OCI-LY7 (cell line): ENCODE data around the gene NDUFS6.

ENCODE experiments used
- CTCF ChIP-seq: fragments of 200-600 bp; sonication (generic); conservative IDR thresholded peaks from 2 replicates; pipeline ENCODE4 v1.5.1; 2014; ENCODE audit warnings: mild to moderate bottlenecking, antibody characterized with exemption, low read length, moderate library complexity, mixed read lengths
- EZH2phosphoT487 ChIP-seq: fragments of 200-600 bp; sonication (generic); IDR thresholded peaks from 2 replicates; pipeline ENCODE4 v1.6.1; 2018; ENCODE audit warnings: low read depth, borderline replicate concordance, mild to moderate bottlenecking, mixed run types, antibody characterized with exemption, low read length, moderate library complexity, mixed read lengths

DNA sequence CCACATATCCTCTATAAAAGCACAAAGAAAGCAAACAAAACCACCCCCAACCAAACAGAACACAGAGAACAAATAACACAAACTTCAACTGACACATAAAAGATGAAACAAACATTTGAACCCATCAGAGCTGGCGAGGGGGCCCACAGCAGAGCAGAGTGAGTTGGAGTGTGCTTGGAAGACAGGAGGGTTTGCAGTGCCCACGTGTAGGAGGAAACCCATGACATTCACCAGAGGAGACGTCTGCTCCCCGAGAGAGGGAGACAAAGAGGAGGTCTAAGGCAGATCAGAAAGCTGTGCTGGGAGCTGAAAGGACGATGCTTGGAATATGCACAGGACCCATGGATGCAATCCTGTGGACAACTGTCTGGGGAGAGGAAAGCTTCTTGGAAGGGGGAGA lies 28.6 kb upstream of the NDUFS6 start:
- TF ChIP-seq CTCF: peak; percentile 63
- TF ChIP-seq EZH2phosphoT487: no peak
